AG04450 (cell line): ENCODE measurements around the gene ABLIM2. TPM values are rescaled to one million over a fixed set of nuclear protein-coding genes. Genes with fewer than 3 reads are reported as not detected.

Experiments used
- CTCF ChIA-PET: fragments of 300-600, 350-600 bp; formaldehyde crosslinking; extraction: SDS; loops from one replicate; lab custom pipeline; 2022; ENCODE audit warnings: antibody characterized with exemption, inconsistent platforms; lab: Charles Lee
- POLR2A ChIA-PET: fragments of 350-600 bp; formaldehyde crosslinking; extraction: SDS; loops from one replicate; lab custom pipeline; 2021; ENCODE audit warnings: antibody characterized with exemption, inconsistent platforms; lab: Yijun Ruan, JAX
- DNase-seq: peaks from one replicate; pipeline ENCODE4 v3.0.0-alpha.2; 2011; ENCODE audit warnings: low read depth, low spot score
- H3K27ac ChIP-seq: one replicate; pipeline ENCODE4 v1.5.1; 2012; ENCODE audit warnings: low read depth, low read length, control low read depth
- H3K27me3 ChIP-seq: one replicate; pipeline ENCODE4 v1.6.0; 2012; ENCODE audit warnings: low read length; ENCODE audit not compliant: control insufficient read depth, insufficient read depth
- H3K4me3 ChIP-seq: 2 replicates; pipeline ENCODE4 v1.5.1; 2011; ENCODE audit warnings: mild to moderate bottlenecking, low read depth, low read length, control low read depth
- H3K9me3 ChIP-seq: 2 replicates; pipeline ENCODE4 v1.5.1; 2012; ENCODE audit warnings: low read length; ENCODE audit not compliant: control insufficient read depth, insufficient read depth
- CTCF ChIP-seq: IDR thresholded peaks from 2 replicates; pipeline ENCODE4 v1.5.1; 2011; ENCODE audit warnings: low read depth, low read length, control low read depth, inconsistent platforms
- polyA plus RNA-seq: library from polyadenylated mRNA; depleted of rRNA; stranded (reverse); fragments of >200 nt; gene quantifications from 2 replicates; pipeline ENCODE4 v1.2.3, GENCODE V29; 2011

ABLIM2 gene
- polyA plus RNA-seq, 1 experiment: not detected

- TF ChIP-seq CTCF: no peak
- CTCF ChIA-PET: no interaction called here
- Histone ChIP-seq H3K4me3 (no peak overlapping the region), H3K9me3 (no peaks in the 10 kb centered on the region), H3K27ac (no peak overlapping the region), H3K27me3 (peaks cover 48% of the 10 kb centered on the region)
- POLR2A ChIA-PET: no interaction called here
- no peak for DNase-seq
Observed at GRCh38 chr4:8016527-8016926, 142.1 kb downstream of the ABLIM2 start.

GRCh38 chr4:8015512-8015911 is 143.1 kb downstream of the ABLIM2 start:
- Histone ChIP-seq H3K27ac (no peak overlapping the region), H3K27me3 (peaks cover 50% of the 10 kb centered on the region), H3K9me3 (no peaks in the 10 kb centered on the region; the same call in 1 of the 2 replicates), H3K4me3 (peak overlapping the region; percentile 40)
- no peak for DNase-seq
- ChIA-PET POLR2A (no interaction called here), CTCF (interaction anchor here (0.7 to 1.0 kb wide), 3 partner anchors 26 to 295 kb away, joined by 3 to 6 read pairs (median 3); no protein-coding TSS in a partner anchor)
- peak; percentile 47 for TF ChIP-seq CTCF

DNA sequence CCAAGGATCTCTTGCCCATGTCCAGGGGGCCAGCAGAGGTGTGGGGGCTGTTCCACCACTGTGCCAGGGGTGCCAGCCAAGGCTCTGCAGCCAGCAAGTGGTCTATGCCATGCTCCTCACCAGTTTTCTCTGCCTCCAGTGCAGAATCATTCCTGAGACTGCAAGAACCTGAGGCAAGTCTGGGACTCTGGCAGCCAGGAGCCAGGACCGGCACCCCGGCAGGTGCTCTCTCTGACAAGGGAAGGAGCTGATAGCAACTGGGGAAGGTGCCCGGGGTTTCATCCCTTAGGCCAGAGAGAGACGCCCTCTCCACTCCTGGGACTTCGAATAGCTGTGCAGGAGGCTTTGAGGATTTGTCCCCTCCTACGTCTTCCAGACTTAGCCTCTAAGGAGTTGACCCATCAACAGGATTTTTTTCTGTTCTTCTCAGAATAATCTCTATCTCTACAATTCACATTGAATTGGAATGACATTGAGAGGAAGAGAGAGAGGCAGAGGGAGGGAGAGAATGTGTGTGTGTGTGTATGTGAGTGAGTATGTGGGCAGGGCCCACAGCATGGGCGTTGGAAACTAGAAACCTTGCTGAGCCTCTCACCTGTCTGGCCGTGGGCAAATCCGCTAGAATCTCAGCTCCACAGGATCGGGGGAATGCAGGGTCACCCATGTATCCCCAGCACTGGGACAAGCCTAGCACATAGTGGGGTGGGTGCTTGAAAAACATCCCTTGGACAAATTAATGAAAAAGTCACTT is 144.5 kb downstream of the ABLIM2 start:
- DNase-seq: no peak

DNA sequence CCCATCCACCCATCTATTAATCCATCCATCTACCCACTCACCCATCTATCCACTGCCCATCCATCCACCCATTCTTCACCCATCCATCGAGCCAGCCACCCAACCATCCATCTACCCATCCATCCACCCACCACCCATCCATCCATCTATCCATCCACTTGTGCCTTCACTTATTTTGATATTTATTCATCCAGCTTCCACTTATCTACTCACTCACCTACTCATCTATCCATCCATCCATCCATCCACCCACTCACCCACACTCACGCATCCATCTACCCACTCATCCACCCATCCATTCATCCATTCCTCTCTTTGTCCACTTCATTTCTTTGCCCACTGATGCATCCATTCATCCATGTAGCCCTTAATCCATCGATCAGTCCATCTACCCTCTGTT is 146.1 kb downstream of the ABLIM2 start:
- Histone ChIP-seq H3K27me3 (peaks cover 59% of the 10 kb centered on the region), H3K4me3 (no peak overlapping the region), H3K27ac (no peak overlapping the region), H3K9me3 (no peaks in the 10 kb centered on the region; the same call in 1 of the 2 replicates)
- POLR2A ChIA-PET: no interaction called here
- CTCF ChIA-PET: no interaction called here
- TF ChIP-seq CTCF: no peak
- DNase-seq: no peak

More for the DNA sequence above, 144.5 kb downstream of the ABLIM2 start:
- no peaks in the 10 kb centered on the region; the same call in 1 of the 2 replicates for H3K9me3 ChIP-seq
- no peak overlapping the region for H3K4me3 ChIP-seq
- H3K27me3 ChIP-seq: peaks cover 49% of the 10 kb centered on the region
- no peak overlapping the region for H3K27ac ChIP-seq
- ChIA-PET CTCF (no interaction called here), POLR2A (no interaction called here)
- no peak for TF ChIP-seq CTCF

DNA sequence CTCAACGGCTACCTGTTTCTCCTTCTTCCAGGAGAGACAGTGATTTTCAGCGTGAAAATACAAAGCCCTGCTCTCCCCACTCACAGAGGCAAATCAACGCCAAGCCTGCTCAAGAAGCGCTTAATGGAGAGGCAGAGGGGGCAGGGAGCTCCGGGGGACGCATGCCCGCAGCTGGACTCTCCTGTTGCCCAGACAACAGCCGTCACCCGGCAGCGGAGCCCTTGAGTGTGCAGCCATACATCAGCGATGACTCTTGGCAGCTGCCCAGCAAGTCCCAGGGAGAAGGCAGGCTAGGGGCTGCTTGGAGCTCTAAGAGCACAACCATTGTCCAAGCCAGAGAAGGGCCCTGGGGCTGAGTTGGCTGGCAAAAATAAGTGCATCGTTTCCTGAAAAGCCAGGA is 148.0 kb downstream of the ABLIM2 start:
- Histone ChIP-seq H3K9me3 (no peaks in the 10 kb centered on the region; the same call in 1 of the 2 replicates), H3K4me3 (no peak overlapping the region), H3K27me3 (peaks cover 68% of the 10 kb centered on the region), H3K27ac (no peak overlapping the region)
- POLR2A ChIA-PET: no interaction called here
- TF ChIP-seq CTCF: no peak
- CTCF ChIA-PET: no interaction called here
- no peak for DNase-seq
